HG03280 (cell line): Measurements from ENCODE around the gene SYNDIG1.

Source experiments
- ATAC-seq: cut with Tn5 transposase; IDR thresholded peaks from one replicate; pipeline ENCODE4 v1.9.1; 2021; ENCODE audit warnings: mild to moderate bottlenecking, moderate library complexity; ENCODE audit not compliant: unreplicated experiment

SYNDIG1 gene

DNA sequence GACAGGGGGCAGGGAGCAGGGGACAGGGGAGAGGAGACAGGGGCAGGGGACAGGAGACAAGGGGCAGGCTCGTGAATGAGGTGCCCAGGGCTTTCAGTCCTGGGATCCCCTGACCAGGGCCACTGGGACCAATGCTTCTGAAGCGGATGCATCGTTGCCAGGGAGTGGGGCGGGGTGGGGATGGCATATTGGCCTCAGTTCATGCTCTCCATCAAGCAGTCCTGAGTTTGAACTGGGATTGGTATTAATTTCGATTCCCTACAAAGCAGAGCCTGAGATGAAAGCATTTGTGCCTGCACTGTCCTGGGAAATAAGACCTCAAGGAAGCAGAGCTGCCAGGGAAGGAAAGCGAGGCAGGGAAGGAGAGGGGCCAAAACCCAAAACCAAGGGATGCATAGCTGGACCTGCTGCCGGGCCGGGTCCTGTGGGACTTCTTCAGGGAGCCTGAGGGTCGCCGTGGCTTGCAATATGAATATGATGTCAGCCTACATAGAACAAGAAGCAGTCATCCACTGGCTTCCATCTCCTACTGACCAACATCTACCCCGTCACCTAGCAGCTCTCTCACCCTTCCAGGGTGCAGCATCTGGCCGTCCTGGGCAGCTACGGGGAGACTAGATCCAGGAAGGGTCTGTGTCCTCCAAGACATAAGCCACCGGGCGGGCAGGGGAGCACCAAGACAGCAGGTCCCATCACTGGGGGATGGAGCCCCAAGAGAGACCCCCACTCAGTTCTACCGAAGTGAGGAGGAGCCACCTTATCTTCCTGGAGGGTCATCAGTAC lies 233.3 kb downstream of the SYNDIG1 start:
- no peak for ATAC-seq

- no peak for ATAC-seq
Observed at GRCh38 chr20:24703284-24703610, 233.8 kb downstream of the SYNDIG1 start.

- ATAC-seq: no peak
Observed at GRCh38 chr20:24704899-24705298, 235.5 kb downstream of the SYNDIG1 start.

GRCh38 chr20:24705486-24705885 lies 236.1 kb downstream of the SYNDIG1 start:
- ATAC-seq: no peak

DNA sequence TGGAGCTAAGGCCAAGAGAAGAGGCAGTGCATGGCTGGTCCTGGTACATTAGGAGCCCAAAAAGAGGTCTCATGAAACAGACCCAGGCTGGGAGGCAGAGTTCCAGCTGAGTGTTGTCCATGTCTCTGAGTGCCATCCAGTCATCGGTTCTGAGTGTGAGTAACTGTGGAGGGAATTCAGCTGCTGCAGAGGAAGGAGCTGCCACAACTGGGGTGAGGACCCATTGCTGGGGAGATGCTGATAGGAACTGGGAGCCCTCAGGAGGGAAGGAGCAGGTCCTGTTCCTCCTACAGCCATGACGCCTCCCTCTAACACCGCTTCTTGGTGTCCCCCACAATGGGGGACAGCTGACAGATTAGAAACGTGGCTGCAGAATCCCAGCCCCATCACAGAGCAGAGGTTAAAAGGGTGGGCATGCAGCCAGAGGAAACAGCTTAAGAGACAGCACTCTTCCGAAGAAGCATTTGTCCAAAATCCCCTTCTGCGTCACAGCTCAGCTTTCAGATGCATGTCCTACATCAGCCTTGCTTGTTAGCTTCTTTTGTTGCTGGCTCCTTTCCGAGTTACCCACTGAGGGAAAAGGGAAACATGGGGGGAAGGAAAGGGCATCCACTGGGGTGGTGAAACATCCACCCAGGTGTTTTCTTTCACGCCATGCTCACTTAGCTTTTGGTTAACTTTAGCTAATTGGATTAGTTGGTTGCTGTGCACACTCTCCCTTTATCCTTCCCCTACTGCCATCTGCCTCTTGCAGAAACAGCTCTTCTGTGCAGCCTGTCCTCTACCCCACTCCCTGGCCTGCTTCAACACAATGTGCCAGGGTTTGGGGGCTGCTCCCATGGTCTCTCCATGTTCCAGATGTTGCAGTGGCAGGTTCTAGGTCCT lies 239.2 kb downstream of the SYNDIG1 start:
- no peak for ATAC-seq
